ENCODE results near the gene AHDC1. TPM values are rescaled to one million over a fixed set of nuclear protein-coding genes. Genes with fewer than 3 reads are reported as not detected.
A peak's percentile ranks its signal among the peaks of the same experiment; 100 is the strongest.

Gene AHDC1
- total RNA-seq, 1 donor, result 14.6 TPM

DNA sequence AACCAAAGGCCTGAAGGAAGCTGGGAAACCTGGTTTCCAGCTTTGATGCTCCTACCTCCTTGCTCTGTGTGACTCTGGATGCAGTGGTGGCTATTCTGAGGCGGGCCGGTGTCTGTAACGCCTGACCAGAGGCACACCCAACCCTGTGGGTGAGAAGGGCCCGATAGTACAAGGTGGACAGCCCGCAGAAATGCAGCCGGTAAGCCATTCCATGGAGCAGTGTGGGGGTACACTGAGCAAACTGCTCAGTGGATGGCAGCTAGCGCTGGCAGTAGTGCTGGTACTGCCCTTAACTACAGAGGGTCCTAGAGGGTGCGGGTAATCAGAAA, 36.0 kb downstream of the AHDC1 start:
- peak overlapping the region; percentile 13 for H3K4me3 ChIP-seq (ENCODE audit: low read depth, low read length)
- TF ChIP-seq, protein P1, sequence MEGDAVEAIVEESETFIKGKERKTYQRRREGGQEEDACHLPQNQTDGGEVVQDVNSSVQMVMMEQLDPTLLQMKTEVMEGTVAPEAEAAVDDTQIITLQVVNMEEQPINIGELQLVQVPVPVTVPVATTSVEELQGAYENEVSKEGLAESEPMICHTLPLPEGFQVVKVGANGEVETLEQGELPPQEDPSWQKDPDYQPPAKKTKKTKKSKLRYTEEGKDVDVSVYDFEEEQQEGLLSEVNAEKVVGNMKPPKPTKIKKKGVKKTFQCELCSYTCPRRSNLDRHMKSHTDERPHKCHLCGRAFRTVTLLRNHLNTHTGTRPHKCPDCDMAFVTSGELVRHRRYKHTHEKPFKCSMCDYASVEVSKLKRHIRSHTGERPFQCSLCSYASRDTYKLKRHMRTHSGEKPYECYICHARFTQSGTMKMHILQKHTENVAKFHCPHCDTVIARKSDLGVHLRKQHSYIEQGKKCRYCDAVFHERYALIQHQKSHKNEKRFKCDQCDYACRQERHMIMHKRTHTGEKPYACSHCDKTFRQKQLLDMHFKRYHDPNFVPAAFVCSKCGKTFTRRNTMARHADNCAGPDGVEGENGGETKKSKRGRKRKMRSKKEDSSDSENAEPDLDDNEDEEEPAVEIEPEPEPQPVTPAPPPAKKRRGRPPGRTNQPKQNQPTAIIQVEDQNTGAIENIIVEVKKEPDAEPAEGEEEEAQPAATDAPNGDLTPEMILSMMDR (IDR thresholded peaks at IDR 0.05; ENCODE audit: insufficient read depth, low read length), result no peak
- DNase-seq (ENCODE audit: low read depth), result no peak

DNA sequence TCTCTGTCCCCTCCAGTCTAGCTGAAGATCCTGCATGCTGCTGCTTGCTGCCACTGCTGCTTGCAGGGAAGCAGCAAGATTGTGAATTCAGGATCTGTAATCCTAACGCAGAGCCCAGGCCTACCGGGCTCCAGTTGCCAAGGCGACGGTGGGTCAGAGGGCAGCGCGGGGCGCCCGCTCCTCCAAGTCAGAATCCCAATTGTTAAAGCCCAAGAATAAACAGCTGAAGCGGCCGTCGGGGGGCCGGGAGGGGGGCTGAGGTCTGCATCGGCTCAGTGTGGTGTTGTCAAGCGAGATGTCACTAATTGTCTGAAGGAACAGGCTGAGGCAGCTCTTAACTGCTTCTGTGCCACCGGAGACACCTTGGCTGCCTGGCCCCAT, 36.8 kb downstream of the AHDC1 start:
- H3K4me3 ChIP-seq (ENCODE audit: low read depth, low read length), result no peak overlapping the region
- DNase-seq (ENCODE audit: low read depth), result no peak
- TF ChIP-seq, protein P1 (IDR thresholded peaks at IDR 0.05; ENCODE audit: insufficient read depth, low read length), result no peak

DNA sequence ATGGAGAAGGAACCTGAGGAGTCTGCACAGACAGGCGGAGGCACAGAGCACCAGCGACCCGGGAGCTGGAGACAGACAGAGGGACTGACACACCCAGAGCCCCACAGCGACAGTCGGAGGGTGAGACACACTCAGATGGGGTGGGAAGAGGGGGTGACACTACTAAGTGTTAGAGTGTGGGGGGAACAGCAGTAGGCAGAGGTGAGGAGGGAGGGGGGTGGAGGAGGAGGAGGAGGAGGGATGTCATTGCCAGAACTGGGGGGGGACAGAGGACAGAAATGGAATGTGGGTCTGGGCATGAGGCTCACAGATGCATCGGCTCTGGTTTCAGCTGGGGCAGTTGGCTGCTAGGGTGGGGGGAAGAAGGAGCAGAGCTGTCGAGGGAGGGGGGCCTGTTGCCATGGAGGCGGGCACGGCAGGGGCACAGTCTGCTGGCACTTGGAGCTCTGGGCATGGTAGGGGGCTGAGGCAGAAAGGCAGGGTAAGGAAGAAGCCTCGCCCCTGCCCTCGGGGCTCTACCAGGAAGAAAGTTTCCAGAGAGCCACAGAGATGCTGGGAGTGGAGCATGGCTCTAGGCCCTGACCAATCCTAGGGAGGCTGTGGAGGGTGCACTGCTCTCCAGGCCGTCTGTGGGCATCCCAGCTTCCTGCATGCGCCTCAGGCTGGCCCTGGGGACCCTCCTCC, 37.3 kb downstream of the AHDC1 start:
- TF ChIP-seq, protein P1 (IDR thresholded peaks at IDR 0.05; ENCODE audit: insufficient read depth, low read length), result no peak
- DNase-seq (ENCODE audit: low read depth), result no peak
- no peak overlapping the region for H3K4me3 ChIP-seq (ENCODE audit: low read depth, low read length)

DNA sequence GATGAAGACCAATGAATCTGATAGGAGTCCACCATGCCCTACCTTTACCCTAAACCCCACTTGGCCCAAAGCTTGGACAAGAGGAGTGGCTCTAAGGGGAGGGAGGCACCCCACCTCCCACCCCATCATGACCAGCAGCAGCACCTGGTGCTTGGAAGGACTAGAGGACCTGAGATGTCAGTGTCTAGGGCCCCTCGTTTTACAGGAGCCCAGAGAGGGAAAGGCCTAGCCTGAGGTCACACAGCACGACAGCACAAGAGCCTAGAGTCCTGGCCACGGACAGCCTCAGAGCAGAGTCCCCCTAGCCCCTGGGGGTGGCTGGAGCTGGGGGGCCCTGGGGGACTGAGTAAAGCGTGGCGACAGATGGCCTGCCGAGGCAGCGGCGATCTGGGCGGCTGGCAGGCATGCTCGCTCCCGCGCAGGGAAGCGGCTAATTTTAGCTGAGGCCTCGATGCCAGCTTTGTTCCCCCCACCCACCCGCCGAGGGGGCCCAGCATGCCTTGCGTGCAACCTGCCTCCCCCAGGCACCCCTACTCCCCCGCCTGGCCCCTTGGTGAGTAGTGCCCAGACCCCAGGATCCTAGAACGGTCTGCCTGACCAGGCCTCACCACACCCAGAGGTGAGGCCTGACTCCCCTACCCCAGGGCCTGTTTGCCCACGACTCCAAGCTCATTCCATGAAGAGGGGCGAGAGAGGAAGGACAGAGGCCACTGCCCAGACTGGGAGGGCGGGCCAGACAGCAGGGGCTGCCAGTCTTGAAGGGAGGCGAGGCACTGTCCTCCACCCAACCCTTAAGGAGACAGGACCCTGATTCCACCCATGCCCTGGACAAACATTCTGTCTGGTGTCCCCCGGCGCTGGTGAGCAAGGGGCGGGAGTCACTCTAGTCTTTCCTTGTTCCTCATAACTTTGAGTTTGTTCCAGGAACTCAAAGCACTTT, 39.0 kb downstream of the AHDC1 start:
- TF ChIP-seq, protein P1 (IDR thresholded peaks at IDR 0.05; ENCODE audit: insufficient read depth, low read length), result no peak
- no peak overlapping the region for H3K4me3 ChIP-seq (ENCODE audit: low read depth, low read length)
- DNase-seq (ENCODE audit: low read depth), result no peak

DNA sequence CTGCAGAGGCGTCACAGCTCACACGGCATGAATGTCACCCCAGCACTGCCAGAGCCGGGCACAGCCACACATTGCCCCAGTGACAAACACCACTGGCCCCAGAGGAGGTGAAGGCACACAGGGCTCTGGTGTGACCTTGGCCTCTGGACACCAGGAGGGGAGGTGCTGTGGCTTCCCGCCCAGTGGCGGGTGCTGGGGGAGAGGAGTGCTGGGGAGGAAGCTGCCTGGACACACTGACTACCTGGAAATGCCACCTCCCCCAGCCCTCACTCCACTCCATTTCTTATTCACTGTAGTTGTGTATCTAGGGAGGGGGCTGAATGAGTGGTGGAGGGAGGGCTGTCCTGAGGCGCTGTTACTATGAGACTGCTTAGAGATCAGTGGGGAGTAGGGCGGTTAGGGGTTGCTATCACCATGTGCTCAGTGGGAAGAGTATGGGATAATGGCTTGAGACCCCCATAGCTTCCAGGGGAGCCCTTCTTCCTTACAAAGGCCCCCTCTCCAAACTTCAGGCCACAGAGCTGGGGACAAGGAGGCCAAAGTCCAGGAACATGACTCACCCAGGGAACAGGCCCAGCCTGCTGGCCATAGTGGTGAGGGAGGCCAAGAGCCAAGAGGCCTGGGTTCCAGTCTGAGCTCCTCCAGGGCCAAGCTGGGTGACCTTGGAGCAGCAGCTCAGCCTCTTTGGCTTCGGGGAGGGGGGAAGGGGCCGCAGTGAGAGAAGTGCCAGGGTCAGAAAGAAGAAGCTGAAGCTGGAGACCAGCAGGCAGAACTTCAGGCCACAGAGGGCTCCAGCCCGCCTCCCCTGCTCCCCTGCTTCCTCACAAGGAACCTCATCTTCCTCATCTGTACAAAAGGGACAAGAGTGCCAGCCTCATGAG, 40.1 kb downstream of the AHDC1 start:
- peak overlapping the region; percentile 2 for H3K4me3 ChIP-seq (ENCODE audit: low read depth, low read length)
- peak; percentile 57 for DNase-seq (ENCODE audit: low read depth)
- TF ChIP-seq, protein P1 (IDR thresholded peaks at IDR 0.05; ENCODE audit: insufficient read depth, low read length), result no peak

DNA sequence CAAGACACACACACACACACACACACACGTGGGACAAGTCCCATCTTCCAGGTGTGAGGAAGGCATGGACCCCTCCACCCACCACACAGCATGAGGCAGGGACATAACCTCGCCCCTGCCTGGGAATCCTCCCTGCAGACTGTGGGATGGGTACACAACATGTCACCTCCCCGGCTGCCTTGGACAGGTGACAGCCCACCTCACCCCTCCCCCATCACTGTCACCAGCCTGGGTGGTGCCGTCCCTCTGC, 40.7 kb downstream of the AHDC1 start:
- DNase-seq (ENCODE audit: low read depth), result no peak
- no peak overlapping the region for H3K4me3 ChIP-seq (ENCODE audit: low read depth, low read length)
- TF ChIP-seq, protein P1 (IDR thresholded peaks at IDR 0.05; ENCODE audit: insufficient read depth, low read length), result no peak

All from fibroblast of the aortic adventitia (primary cell).